Loucy (cell line): ENCODE data around the gene MAST4.

Source experiments
- CTCF ChIP-seq: fragments of 200-600 bp; sonication (generic); conservative IDR thresholded peaks from 2 replicates; pipeline ENCODE4 v1.5.1; 2014; ENCODE audit warnings: mild to moderate bottlenecking, antibody characterized with exemption, low read length
- EZH2phosphoT487 ChIP-seq: fragments of 200-600 bp; IDR thresholded peaks from 2 replicates; pipeline ENCODE4 v1.6.1; 2018; ENCODE audit warnings: antibody characterized with exemption, mild to moderate bottlenecking, moderate library complexity, borderline replicate concordance

- no peak for TF ChIP-seq CTCF
- no peak for TF ChIP-seq EZH2phosphoT487
Measured at GRCh38 chr5:67021521-67021920, 425.3 kb downstream of the MAST4 start.
